K562 (cell line): ENCODE measurements around the gene TCF15. TPM values are rescaled to one million over a fixed set of nuclear protein-coding genes. Genes with fewer than 3 reads are reported as not detected.

ENCODE experiments used
- ARID1B ChIP-seq: fragments of 450-650 bp; IDR thresholded peaks from 2 replicates; pipeline ENCODE4 v1.6.1; 2016; ENCODE audit warnings: antibody characterized with exemption, mild to moderate bottlenecking, inconsistent platforms
- CBX3 ChIP-seq, 2 experiments: IDR thresholded peaks; 1 replicate in 1 of 2; 2 replicates in 1 of 2; pipeline ENCODE4 v1.6.1; 2012; ENCODE audit warnings: inconsistent platforms in 2 of 2, low read length in 2 of 2, borderline replicate concordance in 1 of 2, control low read depth in 1 of 2
- ETV6 ChIP-seq, 3 experiments: fragments of 150-350 bp in 1 of 3; sonication (generic) in 1 of 3; formaldehyde crosslinking in 1 of 3; IDR thresholded peaks; 2 replicates each; pipeline versions ENCODE4 v1.6.1 to v1.8.0; 2014 to 2022; ENCODE audit warnings: borderline replicate concordance in 2 of 3, low read depth in 2 of 3, antibody characterized with exemption in 1 of 3, low read length in 1 of 3, mild to moderate bottlenecking in 1 of 3, missing genetic modification reagents in 1 of 3
- FOXP4 ChIP-seq: sonication (generic); formaldehyde crosslinking; IDR thresholded peaks from 2 replicates; pipeline ENCODE4 v1.8.0; 2022; ENCODE audit warnings: mild to moderate bottlenecking, missing genetic modification reagents, borderline replicate concordance
- HDAC1 ChIP-seq, 2 experiments: fragments of 450-650 bp; IDR thresholded peaks; 2 replicates each; pipeline ENCODE4 v1.6.1; 2016 to 2017; ENCODE audit warnings: inconsistent platforms in 1 of 2, mild to moderate bottlenecking in 1 of 2, moderate library complexity in 1 of 2
- HMG20A ChIP-seq: fragments of 450-650 bp; formaldehyde crosslinking; conservative IDR thresholded peaks from 2 replicates; pipeline ENCODE4 v1.4.0; 2020; ENCODE audit warnings: mild to moderate bottlenecking, mixed read lengths
- MAFG ChIP-seq: fragments of 450-650 bp; conservative IDR thresholded peaks from 2 replicates; pipeline ENCODE4 v1.6.1; 2016; ENCODE audit warnings: missing genetic modification characterization, missing compliant biosample characterization
- MITF ChIP-seq: IDR thresholded peaks from 2 replicates; pipeline ENCODE4 v1.6.1; 2014; ENCODE audit warnings: antibody characterized with exemption
- NR2C1 ChIP-seq, 2 experiments: fragments of 450-650 bp; IDR thresholded peaks; 2 replicates each; pipeline ENCODE4 v1.6.1; 2017; ENCODE audit warnings: mild to moderate bottlenecking in 2 of 2, antibody characterized with exemption in 1 of 2, inconsistent platforms in 1 of 2, missing compliant biosample characterization in 1 of 2, missing genetic modification characterization in 1 of 2
- POLR2A ChIP-seq: fragments of 450-650 bp; conservative IDR thresholded peaks from 2 replicates; pipeline ENCODE4 v1.6.1; 2016
- POLR2AphosphoS5 ChIP-seq: IDR thresholded peaks from 2 replicates; pipeline ENCODE4 v1.6.1; 2011; ENCODE audit warnings: mild to moderate bottlenecking, low read depth, low read length, moderate library complexity; ENCODE audit not compliant: control insufficient read depth, insufficient read depth
- REST ChIP-seq, 2 experiments: fragments of 450-650 bp; formaldehyde crosslinking in 1 of 2; IDR thresholded peaks; 2 replicates each; pipeline versions ENCODE4 v1.4.0 to v1.6.1; 2014 to 2020; ENCODE audit warnings: mild to moderate bottlenecking in 2 of 2, borderline replicate concordance in 1 of 2, low read depth in 1 of 2
- ZNF263 ChIP-seq: sonication (generic); formaldehyde crosslinking; IDR thresholded peaks from 2 replicates; pipeline ENCODE4 v1.8.0; 2022; ENCODE audit warnings: mild to moderate bottlenecking, missing genetic modification reagents, borderline replicate concordance
- polyA plus RNA-seq, 8 experiments: library from polyadenylated mRNA; depleted of rRNA in 4 of 8; stranded (reverse) in 5 of 8; unstranded in 3 of 8; fragments of >200 nt; fragmentation: Nextera tagmentation in 2 of 8; fragmentation: Illumina TruSeq in 1 of 8; extraction: Ambion mirVana in 2 of 8; extraction: Trizol in 1 of 8; gene quantifications; 2 replicates each; pipeline versions ENCODE4 v1.2.1 to v1.2.3, GENCODE V29; 2011 to 2014; ENCODE audit warnings: inconsistent platforms in 1 of 8, missing spikeins in 1 of 8
- total RNA-seq, 7 experiments: library from RNA; depleted of rRNA in 6 of 7; stranded (reverse); fragments of >200 nt in 6 of 7; fragmentation: Illumina TruSeq in 2 of 7; extraction: Trizol in 2 of 7; gene quantifications; 2 replicates each; pipeline versions ENCODE4 v1.2.1 to v1.2.3, GENCODE V29; 2011 to 2021; ENCODE audit warnings: low replicate concordance in 1 of 7

Gene TCF15
- total and polyA plus RNA-seq, 9 of the 15 experiments (the other 6 are each of a cell fraction or from before 2014, with no cell fraction given), result 0.04 to 5.0 (median 1.2) TPM

GRCh38 chr20:653590-654416 is 43.7 kb upstream of the TCF15 start (continued):
- TF ChIP-seq FOXP4 (CRISPR knock-in tag) (0 out of 2 replicates have a peak, but pooled peaks have one; percentile 38), REST (IDR thresholded peaks at IDR 0.05; ENCODE audit: borderline replicate concordance) (no peak), REST (CRISPR knock-in tag; IDR thresholded peaks at IDR 0.05; ENCODE audit: low read depth) (no peak), CBX3 (IDR thresholded peaks at IDR 0.05; ENCODE audit: borderline replicate concordance in 1 of 2, low read length in 2 of 2) (peak in 1 of 2 experiments; percentile 62; a peak in 2 of 3 replicates), NR2C1 (IDR thresholded peaks at IDR 0.05) (no peak), NR2C1 (tag; IDR thresholded peaks at IDR 0.05) (peak; percentile 11; the same call in 1 of the 2 replicates), ARID1B (peak; percentile 66), MAFG (tag) (peak; percentile 35; the same call in 1 of the 2 replicates), POLR2A (peak; percentile 78), POLR2AphosphoS5 (peak; percentile 44; the same call in 1 of the 2 replicates), MITF (no peak), ETV6 (IDR thresholded peaks at IDR 0.05; ENCODE audit: borderline replicate concordance in 1 of 2, low read depth in 2 of 2, low read length in 1 of 2) (no peak), ETV6 (CRISPR knock-in tag; IDR thresholded peaks at IDR 0.05; ENCODE audit: borderline replicate concordance) (peak; percentile 84; the same call in 1 of the 2 replicates), HDAC1 (IDR thresholded peaks at IDR 0.05) (peak in 1 of 2 experiments; percentile 64; a peak in 2 of 4 replicates), HMG20A (CRISPR knock-in tag) (no peak), ZNF263 (CRISPR knock-in tag) (0 out of 2 replicates have a peak, but pooled peaks have one; percentile 10)
